HTERT RPE-1 (cell line): ENCODE measurements around the gene TNFAIP3.

Source experiments
- in situ Hi-C: fragments of 300-500 bp; cut with MboI; formaldehyde crosslinking; loops from 4 replicates; pipeline ENCODE4 v1.14.3; 2020; ENCODE audit warnings: low sequenced_read_pairs

The TNFAIP3 gene

DNA sequence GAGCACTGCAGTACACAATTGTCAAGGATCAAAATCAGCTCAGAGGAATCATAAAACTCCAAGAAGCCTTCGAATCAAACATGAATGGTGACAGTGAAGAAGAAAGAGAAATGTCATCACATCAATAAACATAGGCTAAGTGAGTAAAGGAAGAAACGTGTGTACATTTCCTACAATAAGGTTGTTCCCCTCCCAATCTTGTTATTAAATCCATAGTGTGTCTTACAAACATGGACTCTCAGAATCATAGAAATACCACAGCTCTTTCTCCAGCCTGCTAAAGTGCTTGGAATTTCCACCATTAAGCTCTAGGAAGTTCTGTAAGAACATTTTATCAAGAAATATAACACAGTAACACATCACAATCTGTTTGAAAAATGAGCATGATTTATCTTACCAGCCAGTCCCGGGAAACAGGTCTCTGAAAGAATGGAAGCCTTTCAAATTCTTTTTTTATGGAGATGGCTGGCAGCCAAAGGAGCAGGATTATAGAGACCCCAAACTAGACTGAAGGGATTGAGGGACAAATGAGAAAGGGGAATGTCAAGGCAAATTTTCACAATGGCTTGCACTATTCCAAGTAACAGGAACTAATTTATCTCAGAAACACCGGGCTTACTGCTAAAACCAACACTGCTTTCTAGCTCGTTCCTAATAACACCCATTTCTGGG is 4.5 kb upstream of the TNFAIP3 start:
- in situ Hi-C loops = no loop called here

- in situ Hi-C loops = no loop called here
Measured at GRCh38 chr6:137863091-137863797, 3.8 kb upstream of the TNFAIP3 start.

DNA sequence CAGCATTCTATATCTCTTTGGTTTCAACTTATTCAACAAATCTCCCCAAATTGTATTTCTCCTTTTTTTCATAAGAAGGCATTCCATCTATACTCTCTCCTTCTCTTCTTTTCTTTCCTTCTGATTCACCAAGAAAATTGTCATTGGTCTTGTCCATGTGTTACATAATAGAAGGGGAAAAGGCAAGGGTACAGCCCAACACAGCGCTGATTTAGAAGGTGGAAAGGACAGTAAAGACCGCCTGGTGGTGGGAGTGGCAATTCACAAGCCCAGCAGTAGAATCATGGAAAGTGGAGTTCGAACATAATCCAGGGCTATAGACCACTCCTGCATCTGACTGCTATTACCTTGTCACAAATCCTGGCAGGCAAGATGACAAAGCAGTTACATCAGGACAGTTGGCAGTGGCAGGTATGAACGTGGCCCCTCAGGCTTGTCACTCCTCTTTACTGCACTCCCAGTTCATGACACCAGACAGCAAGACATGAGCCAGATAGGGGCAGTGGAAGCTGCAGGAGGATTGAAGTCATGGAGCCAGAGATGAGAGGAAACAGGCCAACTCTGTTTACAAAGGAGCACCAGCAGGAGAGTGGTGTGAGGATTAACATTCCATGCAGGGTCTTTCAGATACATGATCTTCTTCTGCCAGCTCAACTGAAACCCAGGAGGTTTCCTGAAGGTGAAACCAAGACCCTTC is 2.1 kb upstream of the TNFAIP3 start:
- in situ Hi-C loops = no loop called here

DNA sequence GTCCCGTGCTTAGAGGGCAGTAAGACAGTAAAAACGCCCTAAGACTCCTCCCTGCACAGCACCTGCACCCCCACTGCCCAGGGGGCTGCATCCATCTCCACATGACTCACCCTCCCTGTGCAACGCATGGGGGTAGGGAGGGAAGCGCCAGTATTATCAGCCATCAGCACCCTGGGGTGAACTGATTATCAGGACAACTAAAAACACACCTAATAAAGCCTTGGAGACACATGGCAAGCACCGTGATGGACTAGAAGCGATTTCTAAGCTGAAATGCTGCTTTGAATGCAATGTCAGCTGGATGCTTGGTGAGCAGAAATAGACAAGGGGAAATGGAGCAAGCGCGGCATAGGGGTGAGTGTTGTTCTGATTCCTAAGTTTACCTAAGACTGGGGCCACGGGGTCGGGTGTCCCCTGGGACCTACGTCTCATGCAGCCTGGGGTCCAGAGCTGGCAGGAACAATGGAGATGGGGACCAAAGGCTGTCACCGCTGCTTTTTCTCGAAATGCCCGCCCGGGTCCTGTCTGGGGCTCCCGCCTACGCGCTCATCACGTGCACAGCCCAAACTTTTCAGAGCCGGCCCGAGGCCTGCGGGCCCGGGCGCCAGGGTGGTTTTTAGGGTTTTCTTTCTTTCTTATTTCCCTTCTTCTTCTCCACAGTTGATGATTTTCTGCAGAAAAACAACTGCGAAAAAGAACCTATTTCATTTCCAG is 702 bp upstream of the TNFAIP3 start:
- in situ Hi-C loops = no loop called here

- in situ Hi-C loops = no loop called here
Measured at GRCh38 chr6:137867685-137868509, 838 bp downstream of the TNFAIP3 start.

DNA sequence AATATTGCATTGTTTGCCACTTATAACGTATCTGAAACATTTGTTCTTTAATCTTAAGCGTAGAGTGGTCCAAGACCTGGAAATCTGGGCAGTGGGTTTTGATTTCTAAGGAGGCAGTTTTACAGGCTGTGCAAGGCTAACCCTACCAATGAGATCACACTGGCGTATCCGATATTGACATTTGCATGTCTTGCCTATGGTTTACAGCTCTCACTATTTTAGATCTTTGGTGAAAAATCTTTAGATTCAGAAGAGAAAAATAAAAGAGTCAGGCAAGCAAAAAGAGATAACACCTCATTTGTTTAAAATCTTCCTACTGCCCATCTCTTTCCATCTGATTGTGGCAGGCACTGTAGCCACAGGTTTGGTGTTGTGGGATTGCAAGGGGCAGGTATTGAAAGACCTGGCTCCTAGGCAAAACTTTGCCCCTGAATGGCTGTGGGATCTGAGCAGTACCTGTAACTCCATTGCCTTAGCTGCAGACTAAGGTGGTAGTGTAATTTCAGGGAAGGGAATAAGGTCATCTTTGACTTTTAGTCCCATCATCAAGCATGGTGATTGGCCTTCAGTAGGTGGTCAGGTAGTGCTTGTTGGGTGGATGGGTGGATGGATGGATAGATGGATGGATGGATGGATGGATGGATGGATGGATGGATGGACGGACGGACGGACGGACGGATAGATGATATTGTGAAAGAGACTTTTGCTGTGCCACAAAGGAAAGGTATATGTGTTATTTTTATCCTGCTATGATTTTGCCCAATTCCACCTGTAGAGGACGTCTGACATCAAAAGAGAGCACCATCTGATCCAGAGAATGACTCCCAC is 1.9 kb downstream of the TNFAIP3 start:
- in situ Hi-C loops = no loop called here

GRCh38 chr6:137869549-137870307 is 2.7 kb downstream of the TNFAIP3 start:
- in situ Hi-C loops = no loop called here

DNA sequence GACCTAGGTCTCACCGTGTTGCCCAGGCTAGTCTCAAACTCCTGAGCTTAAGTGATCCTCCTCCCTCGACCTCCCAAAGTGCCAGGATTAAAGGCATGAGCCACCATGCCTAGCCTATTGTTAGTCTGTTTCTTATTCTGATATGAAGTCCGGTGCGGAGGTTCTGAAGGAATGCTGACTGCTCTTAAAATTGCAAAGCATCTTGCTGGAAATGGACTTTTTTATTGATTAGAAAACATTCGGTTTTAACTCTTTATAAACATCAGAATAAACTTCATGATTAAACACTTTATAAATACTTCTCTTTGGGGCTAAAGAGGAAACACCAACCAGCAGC is 3.2 kb downstream of the TNFAIP3 start:
- in situ Hi-C loops = no loop called here

DNA sequence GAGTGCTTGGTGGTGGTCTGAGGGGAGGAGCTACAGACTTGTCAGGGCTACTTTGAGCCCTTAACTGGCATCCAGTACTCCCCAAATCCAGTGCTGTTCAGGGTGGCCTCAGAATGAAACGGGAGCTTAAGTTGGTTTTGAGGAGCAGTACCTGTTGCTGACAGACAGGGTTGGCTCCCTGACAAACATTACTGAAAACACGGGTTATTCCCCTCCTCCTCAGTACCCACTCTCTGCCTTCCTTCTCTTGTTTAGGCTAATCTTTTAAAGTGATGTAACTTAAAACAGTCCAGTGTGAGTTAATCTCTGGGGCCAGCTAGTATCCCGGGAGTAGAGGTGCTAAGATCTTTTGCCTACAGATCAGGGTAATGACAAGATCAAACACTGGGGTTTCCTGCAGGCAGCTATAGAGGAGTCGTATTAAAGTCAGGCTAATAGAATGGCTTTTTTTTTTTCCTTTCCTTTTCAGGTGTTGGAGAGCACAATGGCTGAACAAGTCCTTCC is 3.7 kb downstream of the TNFAIP3 start:
- in situ Hi-C loops = no loop called here

DNA sequence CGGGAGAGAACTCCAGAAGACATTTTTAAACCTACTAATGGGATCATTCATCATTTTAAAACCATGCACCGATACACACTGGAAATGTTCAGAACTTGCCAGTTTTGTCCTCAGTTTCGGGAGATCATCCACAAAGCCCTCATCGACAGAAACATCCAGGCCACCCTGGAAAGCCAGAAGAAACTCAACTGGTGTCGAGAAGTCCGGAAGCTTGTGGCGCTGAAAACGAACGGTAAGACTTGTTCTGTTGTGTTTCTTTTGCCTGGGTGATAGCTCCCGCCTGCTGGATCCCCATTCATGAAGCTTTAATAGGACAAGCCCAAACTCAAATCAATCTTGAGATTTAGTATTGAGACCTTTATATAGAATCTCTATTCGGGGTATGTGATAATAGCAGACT is 4.2 kb downstream of the TNFAIP3 start:
- in situ Hi-C loops = no loop called here

DNA sequence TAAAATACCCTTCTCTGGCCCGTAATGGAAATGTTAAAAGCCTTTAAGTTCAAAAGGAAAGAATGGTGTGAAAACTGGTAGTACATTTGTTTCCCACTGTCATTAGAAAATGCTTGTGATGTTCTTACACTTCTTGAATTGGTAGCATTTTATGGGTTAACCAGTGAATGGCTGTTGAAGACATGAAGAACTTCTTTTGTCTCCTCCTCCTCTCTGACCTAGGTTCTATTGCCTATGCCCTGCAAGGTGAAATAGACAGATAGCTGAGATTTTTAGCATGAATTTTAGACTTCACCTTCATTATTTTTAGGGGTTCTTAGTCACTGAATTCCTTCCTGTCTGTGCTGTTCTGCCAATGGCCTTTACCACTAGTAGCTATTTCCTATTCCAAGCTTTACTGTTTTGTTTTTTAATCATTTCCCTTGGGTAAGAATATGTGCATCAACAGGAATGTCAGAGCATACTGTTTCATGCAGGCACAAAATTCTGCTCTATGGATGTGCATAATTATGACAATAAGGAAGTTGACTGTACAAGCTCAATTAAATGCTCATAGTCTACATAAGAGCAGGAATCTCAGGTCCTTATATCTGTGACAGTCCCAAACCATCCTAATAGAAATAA is 4.9 kb downstream of the TNFAIP3 start:
- in situ Hi-C loops = no loop called here

DNA sequence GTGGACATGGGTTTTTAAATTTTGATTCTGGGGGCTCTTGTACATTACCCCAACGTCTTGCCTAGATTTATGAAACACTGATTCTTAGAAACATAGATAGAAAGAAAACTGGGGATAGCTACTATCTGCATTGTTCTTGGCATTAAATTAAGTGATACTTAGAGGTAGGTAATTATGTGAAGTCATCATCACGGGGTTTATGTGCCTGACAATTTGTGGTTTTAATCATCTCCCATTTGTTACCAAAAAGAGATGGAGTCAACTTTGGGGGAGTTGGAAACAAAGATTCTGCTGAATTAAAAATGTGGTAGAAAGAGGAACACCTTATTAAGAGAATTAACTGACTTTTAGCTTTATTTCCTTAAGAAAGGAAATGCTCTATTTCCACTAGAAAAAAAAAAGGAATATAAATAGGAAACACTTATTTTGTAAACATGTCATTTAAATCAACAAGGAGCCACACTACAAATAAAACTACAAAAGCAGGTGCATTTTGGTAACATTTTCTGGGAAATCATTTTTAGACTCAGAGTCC is 5.6 kb downstream of the TNFAIP3 start:
- in situ Hi-C loops = no loop called here

DNA sequence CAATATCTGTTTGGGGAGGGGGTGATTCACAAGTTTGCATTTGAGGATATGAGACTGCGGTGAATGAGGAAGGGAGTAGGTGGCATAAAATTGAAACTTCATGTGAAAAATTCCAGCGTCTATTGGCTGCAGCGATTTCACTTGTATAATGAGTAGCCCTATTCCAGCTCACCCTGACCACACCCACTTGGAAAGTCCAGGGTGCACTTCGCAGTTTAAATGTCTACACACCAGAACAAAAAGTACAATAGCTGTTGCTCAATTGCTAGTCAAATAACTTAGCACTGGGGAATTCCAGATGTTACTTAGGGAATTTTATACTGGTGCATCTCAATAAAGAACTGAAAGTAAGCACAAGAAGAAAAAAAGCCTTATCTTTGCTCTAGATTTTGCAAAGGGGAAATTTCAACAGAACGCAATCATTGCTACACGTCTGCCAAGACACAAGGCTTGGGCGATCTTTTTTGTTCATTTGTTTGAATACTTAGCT is 6.3 kb downstream of the TNFAIP3 start:
- in situ Hi-C loops = no loop called here

DNA sequence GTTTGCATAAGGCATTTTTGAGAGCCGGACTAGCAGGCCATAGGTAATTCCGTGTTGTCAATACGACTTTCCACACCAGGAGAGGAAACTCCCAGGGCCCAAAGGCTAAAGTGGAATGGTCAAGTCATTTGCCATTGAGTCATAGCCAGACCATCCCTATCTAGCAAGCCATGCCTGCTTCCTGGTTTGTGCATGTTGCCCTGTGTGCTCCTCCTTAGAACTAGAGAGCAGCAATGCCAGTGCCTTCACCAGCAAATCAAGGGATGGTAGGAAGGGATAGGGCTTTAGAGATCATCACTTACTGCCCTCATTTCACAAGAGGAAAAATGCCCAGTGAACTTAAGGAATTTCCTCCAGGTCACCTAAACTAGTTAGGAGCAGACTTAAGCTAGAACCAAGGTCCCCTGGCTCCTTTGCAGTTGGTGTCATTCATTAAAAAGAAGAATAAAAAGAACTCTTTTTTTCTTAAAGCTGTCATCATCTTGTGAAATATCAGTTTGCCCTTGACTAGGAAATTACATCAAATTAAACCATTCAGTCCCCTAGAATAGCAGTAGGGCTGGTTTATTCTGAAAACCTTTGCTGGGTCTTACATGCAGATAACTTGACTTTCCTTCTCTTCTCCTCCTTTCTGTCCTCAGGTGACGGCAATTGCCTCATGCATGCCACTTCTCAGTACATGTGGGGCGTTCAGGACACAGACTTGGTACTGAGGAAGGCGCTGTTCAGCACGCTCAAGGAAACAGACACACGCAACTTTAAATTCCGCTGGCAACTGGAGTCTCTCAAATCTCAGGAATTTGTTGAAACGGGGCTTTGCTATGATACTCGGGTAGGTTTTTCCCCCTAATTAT is 7.4 kb downstream of the TNFAIP3 start:
- in situ Hi-C loops = no loop called here

- in situ Hi-C loops = no loop called here
Measured at GRCh38 chr6:137875058-137875520, 8.0 kb downstream of the TNFAIP3 start.

DNA sequence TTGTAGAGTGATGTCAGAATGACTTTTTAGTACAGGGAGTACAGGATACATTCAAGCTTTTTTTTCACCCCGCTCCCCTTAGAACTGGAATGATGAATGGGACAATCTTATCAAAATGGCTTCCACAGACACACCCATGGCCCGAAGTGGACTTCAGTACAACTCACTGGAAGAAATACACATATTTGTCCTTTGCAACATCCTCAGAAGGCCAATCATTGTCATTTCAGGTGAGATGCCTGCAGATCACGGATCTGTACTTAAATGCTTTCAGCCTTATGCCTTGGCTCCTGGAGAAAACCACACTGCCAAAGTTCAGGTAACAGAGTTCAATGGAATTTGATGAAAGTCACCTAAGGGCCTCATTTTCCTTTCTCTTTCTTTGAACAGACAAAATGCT is 8.5 kb downstream of the TNFAIP3 start:
- in situ Hi-C loops = no loop called here

- in situ Hi-C loops = no loop called here
Measured at GRCh38 chr6:137876547-137876946, 9.5 kb downstream of the TNFAIP3 start.
